Kidney (tissue), 14 donors: ENCODE measurements around the gene APOA4. TPM values are rescaled to one million over a fixed set of nuclear protein-coding genes. Genes with fewer than 3 reads are reported as not detected.

ENCODE experiments used
- DNase-seq, 5 donors: peaks; one replicate each; pipeline ENCODE4 v3.0.0-alpha.2; 2013 to 2020
- FAIRE-seq: peaks from 2 replicates; lab custom pipeline; 2012; peaks lifted over from hg19 to GRCh38; lab: Jason Lieb, UNC
- H3K27ac ChIP-seq, 2 donors: one replicate each; pipeline ENCODE4 v1.7.0; 2013; ENCODE audit warnings: low read depth in 2 of 2, low read length in 2 of 2, inconsistent platforms in 1 of 2
- H3K27me3 ChIP-seq: one replicate; pipeline ENCODE4 v1.7.1; 2013; ENCODE audit warnings: low read length, inconsistent platforms; ENCODE audit not compliant: control insufficient read depth, insufficient read depth
- H3K36me3 ChIP-seq, 3 donors: one replicate each; pipeline versions ENCODE4 v1.7.0 to v1.7.1; 2013; ENCODE audit warnings: low read length in 3 of 3, control low read depth in 1 of 3, inconsistent platforms in 1 of 3; ENCODE audit not compliant: insufficient read depth in 3 of 3, control insufficient read depth in 2 of 3
- H3K4me1 ChIP-seq, 3 donors: one replicate each; pipeline versions ENCODE4 v1.7.0 to v1.7.1; 2013; ENCODE audit warnings: low read length in 3 of 3, inconsistent platforms in 1 of 3, low read depth in 1 of 3; ENCODE audit not compliant: control insufficient read depth in 2 of 3, insufficient read depth in 2 of 3
- H3K4me3 ChIP-seq, 3 donors: one replicate each; pipeline versions ENCODE4 v1.7.0 to v1.8.1; 2013; ENCODE audit warnings: low read length in 3 of 3, control low read depth in 1 of 3, inconsistent platforms in 1 of 3
- H3K9ac ChIP-seq, 3 donors: one replicate each; pipeline versions ENCODE4 v1.7.0 to v1.7.1; 2013; ENCODE audit warnings: low read length in 3 of 3, control low read depth in 1 of 3, inconsistent platforms in 1 of 3
- H3K9me3 ChIP-seq, 3 donors: one replicate each; pipeline versions ENCODE4 v1.7.0 to v1.7.1; 2013; ENCODE audit warnings: low read length in 3 of 3, control low read depth in 1 of 3, inconsistent platforms in 1 of 3; ENCODE audit not compliant: control insufficient read depth in 2 of 3, insufficient read depth in 1 of 3
- intact Hi-C: fragments of 100-400 bp; cut with DNase I; formaldehyde crosslinking; loops from one replicate; pipeline ENCODE4 v1.11.1; 2022
- polyA plus RNA-seq: library from polyadenylated mRNA; stranded (reverse); fragments of 350-450 nt; fragmentation: Illumina TruSeq; extraction: RNeasy Lipid Tissue Mini Kit (QIAGEN cat#74804); gene quantifications from one replicate; pipeline ENCODE4 v1.2.3, GENCODE V29; 2014; ENCODE audit warnings: low read depth, low replicate concordance; ENCODE audit not compliant: insufficient read depth
- total RNA-seq: library from RNA; stranded (reverse); fragmentation: NEBNext Ultra II Directional; extraction: Animal tissue kit (Norgen Biotek cat#: 25700); gene quantifications from one replicate; pipeline ENCODE4 v1.2.1, GENCODE V29; 2021
- TF ChIP-seq, protein P1 (sequence below): IDR thresholded peaks from 3 replicates; pipeline ENCODE4 v1.5.1; 2012; ENCODE audit warnings: mild to moderate bottlenecking, moderate library complexity, borderline replicate concordance; ENCODE audit not compliant: insufficient read depth; ENCODE audit errors: extremely low read depth
- donor health status: control.
- donor health status: control.
- donor health status: control.
- donor health status: control.
- donor health status: control.
- donor health status: DM: yes; HTN: yes; CAD: no.
- donor health status: Normal renal cell carcinoma (clear cell type).

Gene APOA4
- total and polyA plus RNA-seq, 2 donors from 2014 or later: 0.80 TPM; not detected in 1

DNA sequence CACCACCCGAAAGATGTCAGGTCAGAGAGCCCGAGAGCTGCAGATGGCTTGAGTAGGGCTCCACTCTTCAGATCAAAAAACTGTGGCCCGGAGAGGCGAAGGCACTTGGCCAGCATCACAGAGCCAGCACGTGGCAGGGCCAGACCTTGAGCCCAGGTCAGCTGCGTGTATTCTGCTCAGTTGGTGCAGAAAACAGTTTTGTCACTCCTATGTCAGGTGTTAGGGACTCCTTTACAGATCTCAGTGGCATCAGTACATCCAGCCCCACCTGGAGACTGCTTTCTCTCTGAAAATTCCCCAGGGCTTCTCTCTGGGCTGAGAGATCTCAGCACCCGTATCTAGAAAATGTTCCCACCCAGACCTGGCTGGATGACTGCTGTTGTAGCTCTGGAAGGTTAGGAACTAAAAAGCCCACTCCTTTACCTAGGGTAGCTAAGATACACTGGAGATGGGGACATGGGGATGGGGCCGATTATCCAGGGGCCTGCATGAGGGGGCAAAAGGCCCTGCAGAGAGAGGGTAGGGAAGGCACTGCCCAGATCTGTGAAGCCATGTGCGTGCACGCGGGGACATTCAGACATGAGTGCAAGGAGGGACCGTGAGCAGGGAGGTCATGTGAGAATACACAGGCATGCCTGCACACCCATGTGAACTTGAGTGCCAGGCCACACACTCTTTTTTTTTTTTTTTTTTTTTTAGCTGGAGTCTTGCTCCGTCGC, 10.9 kb upstream of the APOA4 start:
- H3K27ac ChIP-seq: no peak overlapping the region
- H3K9me3 ChIP-seq: no peaks in the 10 kb centered on the region
- FAIRE-seq (no peak), DNase-seq (no peak)
- H3K4me3 ChIP-seq: no peak overlapping the region
- H3K4me1 ChIP-seq: peaks cover 0 to 8% (median 6%) of the 10 kb centered on the region in 3 donors
- no peak overlapping the region for H3K9ac ChIP-seq
- no peaks in the 10 kb centered on the region for H3K27me3 ChIP-seq
- TF ChIP-seq, protein P1, sequence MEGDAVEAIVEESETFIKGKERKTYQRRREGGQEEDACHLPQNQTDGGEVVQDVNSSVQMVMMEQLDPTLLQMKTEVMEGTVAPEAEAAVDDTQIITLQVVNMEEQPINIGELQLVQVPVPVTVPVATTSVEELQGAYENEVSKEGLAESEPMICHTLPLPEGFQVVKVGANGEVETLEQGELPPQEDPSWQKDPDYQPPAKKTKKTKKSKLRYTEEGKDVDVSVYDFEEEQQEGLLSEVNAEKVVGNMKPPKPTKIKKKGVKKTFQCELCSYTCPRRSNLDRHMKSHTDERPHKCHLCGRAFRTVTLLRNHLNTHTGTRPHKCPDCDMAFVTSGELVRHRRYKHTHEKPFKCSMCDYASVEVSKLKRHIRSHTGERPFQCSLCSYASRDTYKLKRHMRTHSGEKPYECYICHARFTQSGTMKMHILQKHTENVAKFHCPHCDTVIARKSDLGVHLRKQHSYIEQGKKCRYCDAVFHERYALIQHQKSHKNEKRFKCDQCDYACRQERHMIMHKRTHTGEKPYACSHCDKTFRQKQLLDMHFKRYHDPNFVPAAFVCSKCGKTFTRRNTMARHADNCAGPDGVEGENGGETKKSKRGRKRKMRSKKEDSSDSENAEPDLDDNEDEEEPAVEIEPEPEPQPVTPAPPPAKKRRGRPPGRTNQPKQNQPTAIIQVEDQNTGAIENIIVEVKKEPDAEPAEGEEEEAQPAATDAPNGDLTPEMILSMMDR: no peak
- intact Hi-C loops: no loop called here
- H3K36me3 ChIP-seq: no peaks in the 10 kb centered on the region

DNA sequence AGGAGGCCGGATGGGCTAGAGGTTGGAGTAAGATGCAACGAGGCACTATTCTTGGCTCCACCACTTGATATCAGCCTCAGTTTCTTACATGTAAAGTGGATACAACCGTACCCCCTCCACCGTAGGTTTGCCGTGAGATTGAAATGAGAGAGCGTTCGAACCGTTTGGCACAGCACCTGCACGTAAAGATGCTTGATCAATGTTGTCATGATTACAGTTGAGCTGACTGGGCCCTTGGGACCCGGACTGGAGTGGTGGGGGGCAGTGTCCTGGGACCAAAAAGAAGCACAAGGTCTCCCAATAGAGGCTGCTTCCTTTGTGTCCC, 10.3 kb upstream of the APOA4 start:
- Histone ChIP-seq H3K9ac (no peak overlapping the region), H3K4me3 (no peak overlapping the region), H3K27ac (no peak overlapping the region), H3K36me3 (no peaks in the 10 kb centered on the region), H3K27me3 (no peaks in the 10 kb centered on the region), H3K4me1 (peaks cover 0 to 8% (median 6%) of the 10 kb centered on the region in 3 donors), H3K9me3 (no peaks in the 10 kb centered on the region)
- intact Hi-C loops: no loop called here
- TF ChIP-seq, protein P1: no peak
- DNase-seq: no peak
- no peak for FAIRE-seq

DNA sequence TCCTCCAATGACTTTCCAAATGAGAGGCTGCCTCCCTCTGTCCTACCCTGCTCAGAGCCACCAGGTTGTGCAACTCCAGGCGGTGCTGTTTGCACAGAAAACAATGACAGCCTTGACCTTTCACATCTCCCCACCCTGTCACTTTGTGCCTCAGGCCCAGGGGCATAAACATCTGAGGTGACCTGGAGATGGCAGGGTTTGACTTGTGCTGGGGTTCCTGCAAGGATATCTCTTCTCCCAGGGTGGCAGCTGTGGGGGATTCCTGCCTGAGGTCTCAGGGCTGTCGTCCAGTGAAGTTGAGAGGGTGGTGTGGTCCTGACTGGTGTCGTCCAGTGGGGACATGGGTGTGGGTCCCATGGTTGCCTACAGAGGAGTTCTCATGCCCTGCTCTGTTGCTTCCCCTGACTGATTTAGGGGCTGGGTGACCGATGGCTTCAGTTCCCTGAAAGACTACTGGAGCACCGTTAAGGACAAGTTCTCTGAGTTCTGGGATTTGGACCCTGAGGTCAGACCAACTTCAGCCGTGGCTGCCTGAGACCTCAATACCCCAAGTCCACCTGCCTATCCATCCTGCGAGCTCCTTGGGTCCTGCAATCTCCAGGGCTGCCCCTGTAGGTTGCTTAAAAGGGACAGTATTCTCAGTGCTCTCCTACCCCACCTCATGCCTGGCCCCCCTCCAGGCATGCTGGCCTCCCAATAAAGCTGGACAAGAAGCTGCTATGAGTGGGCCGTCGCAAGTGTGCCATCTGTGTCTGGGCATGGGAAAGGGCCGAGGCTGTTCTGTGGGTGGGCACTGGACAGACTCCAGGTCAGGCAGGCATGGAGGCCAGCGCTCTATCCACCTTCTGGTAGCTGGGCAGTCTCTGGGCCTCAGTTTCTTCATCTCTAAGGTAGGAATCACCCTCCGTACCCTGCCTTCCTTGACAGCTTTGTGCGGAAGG, 9.5 kb upstream of the APOA4 start:
- H3K4me3 ChIP-seq: no peak overlapping the region
- intact Hi-C loops: no loop called here
- H3K27ac ChIP-seq: no peak overlapping the region
- H3K36me3 ChIP-seq: no peaks in the 10 kb centered on the region
- H3K4me1 ChIP-seq: peaks cover 0 to 8% (median 6%) of the 10 kb centered on the region in 3 donors
- H3K9me3 ChIP-seq: no peaks in the 10 kb centered on the region
- TF ChIP-seq, protein P1: no peak
- no peak overlapping the region for H3K9ac ChIP-seq
- no peak for DNase-seq
- no peak for FAIRE-seq
- no peaks in the 10 kb centered on the region for H3K27me3 ChIP-seq
